ENCODE measurements around the gene PMAIP1. TPM values are rescaled to one million over a fixed set of nuclear protein-coding genes. Genes with fewer than 3 reads are reported as not detected.

PMAIP1 gene
- total and polyA plus RNA-seq, 2 of the 8 experiments (the other 6 are each of a cell fraction or from before 2014, with no cell fraction given): 51.7 to 84.1 TPM

- H3K4ac ChIP-seq (replicated peaks; ENCODE audit: insufficient read length, low read depth, low read length): no peak overlapping the region
- H3K9ac ChIP-seq (replicated peaks in 1 of 4; ENCODE audit: extremely low read depth in 1 of 4, low read depth in 3 of 4, low read length in 3 of 4): no peak overlapping the region
- H3K79me1 ChIP-seq (ENCODE audit: low read depth, low read length): no peaks in the 10 kb centered on the region
- H2AFZ ChIP-seq (ENCODE audit: low read length): no peak overlapping the region
- no peaks in the 10 kb centered on the region for H3K36me3 ChIP-seq (ENCODE audit: control insufficient read depth in 2 of 4, insufficient read depth in 4 of 4, low read length in 3 of 4)
- no peak overlapping the region for H2AK5ac ChIP-seq (ENCODE audit: low read depth, low read length)
- no peak overlapping the region for H2BK120ac ChIP-seq (replicated peaks; ENCODE audit: low read depth, low read length)
- no peak overlapping the region for H3K23ac ChIP-seq (ENCODE audit: insufficient read length)
- H3K23me2 ChIP-seq (ENCODE audit: low read depth, low read length): no peaks in the 10 kb centered on the region; the same call in 1 of the 2 replicates
- no peak overlapping the region for H4K5ac ChIP-seq (ENCODE audit: insufficient read length, low read depth, low read length)
- H2BK20ac ChIP-seq (ENCODE audit: low read length): no peak overlapping the region
- no peak overlapping the region for H2BK5ac ChIP-seq (ENCODE audit: low read depth, low read length)
- peaks cover 0 to 7% (median 4%) of the 10 kb centered on the region in 4 experiments; a peak in 5 of 7 replicates for H3K4me1 ChIP-seq (replicated peaks in 1 of 4; ENCODE audit: control insufficient read depth in 3 of 4, insufficient read depth in 4 of 4, low read length in 3 of 4)
- ChIA-PET CTCF (ENCODE audit: partially characterized antibody) (interaction anchor here (0.8 to 1.2 kb wide), 3 partner anchors 8 to 26 kb away, joined by 3 to 4 read pairs (median 4); no protein-coding TSS in a partner anchor), POLR2A (ENCODE audit: partially characterized antibody) (interaction anchor here (0.7 to 8.7 kb wide), 4 partner anchors 10 to 27 kb away, joined by 4 to 82 read pairs (median 11); partner anchors contain the start of gene PMAIP1)
- H2BK12ac ChIP-seq (ENCODE audit: low read depth, low read length): no peak overlapping the region
- no peaks in the 10 kb centered on the region for H4K20me1 ChIP-seq (replicated peaks in 1 of 2; ENCODE audit: control insufficient read depth in 1 of 2, insufficient read depth in 2 of 2, low read length in 2 of 2)
- H3K9me3 ChIP-seq (ENCODE audit: insufficient read depth in 2 of 2, low read depth in 1 of 2, low read length in 1 of 2): no peaks in the 10 kb centered on the region
- H3K18ac ChIP-seq (ENCODE audit: extremely low read depth, low read length): no peak overlapping the region
- H3K27me3 ChIP-seq (replicated peaks in 1 of 4; ENCODE audit: control insufficient read depth in 3 of 4, extremely low read depth in 1 of 4, insufficient read depth in 3 of 4, low read length in 3 of 4): no peaks in the 10 kb centered on the region
- DNase-seq (ENCODE audit: low read depth in 1 of 2, low spot score in 2 of 2): no peak
- no peak overlapping the region for H4K8ac ChIP-seq (ENCODE audit: extremely low read depth, insufficient read depth, low read length)
- H3K79me2 ChIP-seq (ENCODE audit: control insufficient read depth in 1 of 2, insufficient read depth in 2 of 2, low read length in 2 of 2): no peaks in the 10 kb centered on the region
- H3K14ac ChIP-seq (ENCODE audit: insufficient read length): no peak overlapping the region
- H3K4me3 ChIP-seq (ENCODE audit: extremely low read depth in 1 of 4, insufficient read depth in 2 of 4, low read depth in 3 of 4, low read length in 4 of 4): no peak overlapping the region
- 98% methylated on average over 2 of the region's 2 CpGs; no CpG with 5 or more reads in 1 of the 2 experiments for WGBS, 2 experiments (ENCODE audit: extremely low coverage in 1 of 2, insufficient coverage in 1 of 2, insufficient read length in 1 of 2, insufficient replicate concordance in 2 of 2, low coverage in 1 of 2, low lambda C conversion rate in 2 of 2, missing lambda C conversion rate in 1 of 2)
- H3K56ac ChIP-seq (replicated peaks; ENCODE audit: insufficient read length, low read depth, low read length): no peak overlapping the region
- H2BK15ac ChIP-seq (ENCODE audit: low read length): no peak overlapping the region
- no peak for FAIRE-seq
- H3K4me2 ChIP-seq (ENCODE audit: insufficient read depth in 1 of 2, low read depth in 2 of 2, low read length in 2 of 2): no peak overlapping the region
- no peak overlapping the region for H3K27ac ChIP-seq (ENCODE audit: low read depth, low read length)
- no peak overlapping the region for H4K91ac ChIP-seq (replicated peaks; ENCODE audit: insufficient read length, low read length)
- no peak for TF ChIP-seq YY1 (IDR thresholded peaks at IDR 0.05; ENCODE audit: low read depth, low read length)
- no peak for TF ChIP-seq POLR2A (IDR thresholded peaks at IDR 0.05; ENCODE audit: control extremely low read depth in 1 of 2, low read depth in 2 of 2, low read length in 2 of 2)
- no peak for TF ChIP-seq ATF3 (IDR thresholded peaks at IDR 0.05; ENCODE audit: insufficient read depth, low read depth, low read length)
- no peak for TF ChIP-seq EZH2 (IDR thresholded peaks at IDR 0.05; ENCODE audit: low read depth, low read length, severe bottlenecking)
- no peak for TF ChIP-seq CBX8 (IDR thresholded peaks at IDR 0.05; ENCODE audit: borderline replicate concordance, low read depth, low read length)
- no peak for TF ChIP-seq JUND (IDR thresholded peaks at IDR 0.05; ENCODE audit: low read length)
- no peak for TF ChIP-seq TAF7 (optimal IDR thresholded peaks at IDR 0.05; ENCODE audit: borderline replicate concordance, low read depth, low read length)
- TF ChIP-seq CREB1 (IDR thresholded peaks at IDR 0.05): no peak
Measured at GRCh38 chr18:59873641-59874040, 26.2 kb upstream of the PMAIP1 start.
